Fibroblast of lung (primary cell): Measurements from ENCODE around the gene C4orf17. TPM values are rescaled to one million over a fixed set of nuclear protein-coding genes. Genes with fewer than 3 reads are reported as not detected.
A peak's percentile ranks its signal among the peaks of the same experiment; 100 is the strongest.
"Not testable (repeated sequence)": the region's sequence is repeated elsewhere in the genome, so short reads cannot be mapped to it uniquely, and the experiment has no call there.

Source experiments
- DNase-seq, 2 donors: peaks; one replicate each; pipeline versions ENCODE4 v3.0.0 to v3.0.0-alpha.2; 2010; ENCODE audit warnings: low read depth in 2 of 2
- H2AFZ ChIP-seq: 2 replicates; pipeline ENCODE4 v1.5.1; 2012; ENCODE audit warnings: low read length, control low read depth, inconsistent platforms
- H3K27ac ChIP-seq: 2 replicates; pipeline ENCODE4 v1.5.1; 2011; ENCODE audit warnings: low read length, control low read depth; ENCODE audit not compliant: insufficient read depth
- H3K27me3 ChIP-seq: 2 replicates; pipeline ENCODE4 v1.5.1; 2011; ENCODE audit warnings: mild to moderate bottlenecking, low read length; ENCODE audit not compliant: control insufficient read depth, insufficient read depth
- H3K36me3 ChIP-seq: 2 replicates; pipeline ENCODE4 v1.5.1; 2011; ENCODE audit warnings: low read length; ENCODE audit not compliant: control insufficient read depth, insufficient read depth
- H3K4me1 ChIP-seq: 2 replicates; pipeline ENCODE4 v1.5.1; 2011; ENCODE audit warnings: low read length; ENCODE audit not compliant: control insufficient read depth, insufficient read depth; ENCODE audit errors: extremely low read depth
- H3K4me2 ChIP-seq: 2 replicates; pipeline ENCODE4 v1.5.1; 2011; ENCODE audit warnings: low read length, control low read depth; ENCODE audit not compliant: insufficient read depth; ENCODE audit errors: extremely low read depth
- H3K4me3 ChIP-seq, 4 experiments: fragments of 200-600 bp in 1 of 4; sonication (generic) in 1 of 4; replicated peaks in 1 of 4; 2 replicates each; pipeline ENCODE4 v1.5.1; 2011 to 2016; ENCODE audit warnings: low read length in 4 of 4, low read depth in 3 of 4, mild to moderate bottlenecking in 3 of 4, control low read depth in 2 of 4, inconsistent platforms in 1 of 4, mixed read lengths in 1 of 4; ENCODE audit not compliant: insufficient read depth in 1 of 4; ENCODE audit errors: control extremely low read depth in 1 of 4
- H3K79me2 ChIP-seq: 2 replicates; pipeline ENCODE4 v1.5.1; 2012; ENCODE audit warnings: mild to moderate bottlenecking, low read length, inconsistent platforms; ENCODE audit not compliant: control insufficient read depth, insufficient read depth
- H3K9ac ChIP-seq: 2 replicates; pipeline ENCODE4 v1.5.1; 2011; ENCODE audit warnings: mild to moderate bottlenecking, low read length, control low read depth; ENCODE audit not compliant: insufficient read depth
- H3K9me3 ChIP-seq: 2 replicates; pipeline ENCODE4 v1.5.1; 2012; ENCODE audit warnings: low read depth, low read length; ENCODE audit not compliant: control insufficient read depth, insufficient read depth
- H4K20me1 ChIP-seq: 2 replicates; pipeline ENCODE4 v1.5.1; 2011; ENCODE audit warnings: low read length; ENCODE audit not compliant: control insufficient read depth, insufficient read depth; ENCODE audit errors: extremely low read depth
- EZH2 ChIP-seq: IDR thresholded peaks from 2 replicates; pipeline ENCODE4 v1.5.1; 2012; ENCODE audit warnings: low read length, control low read depth, mild to moderate bottlenecking; ENCODE audit errors: missing control alignments
- polyA plus RNA-seq, 2 donors: library from polyadenylated mRNA; depleted of rRNA in 1 of 2; stranded (reverse) in 1 of 2; unstranded in 1 of 2; fragments of >200 nt; gene quantifications; 2 replicates each; pipeline ENCODE4 v1.2.1, GENCODE V29; 2011 to 2012; ENCODE audit warnings: missing spikeins in 1 of 2
- total RNA-seq: library from RNA; depleted of rRNA; stranded (reverse); fragments of >200 nt; gene quantifications from 2 replicates; pipeline ENCODE4 v1.2.1, GENCODE V29; 2014
- TF ChIP-seq, protein P1 (sequence below), 2 donors: IDR thresholded peaks in 1 of 2; conservative IDR thresholded peaks in 1 of 2; 1 replicate in 1 of 2; 2 replicates in 1 of 2; pipeline ENCODE4 v1.5.1; 2011 to 2012; ENCODE audit warnings: low read length in 2 of 2, control low read depth in 1 of 2, inconsistent platforms in 1 of 2, low read depth in 1 of 2, mild to moderate bottlenecking in 1 of 2

The C4orf17 gene
- total and polyA plus RNA-seq, 2 donors (not counting 1 experiment from before 2014, with no cell fraction given) = not detected

DNA sequence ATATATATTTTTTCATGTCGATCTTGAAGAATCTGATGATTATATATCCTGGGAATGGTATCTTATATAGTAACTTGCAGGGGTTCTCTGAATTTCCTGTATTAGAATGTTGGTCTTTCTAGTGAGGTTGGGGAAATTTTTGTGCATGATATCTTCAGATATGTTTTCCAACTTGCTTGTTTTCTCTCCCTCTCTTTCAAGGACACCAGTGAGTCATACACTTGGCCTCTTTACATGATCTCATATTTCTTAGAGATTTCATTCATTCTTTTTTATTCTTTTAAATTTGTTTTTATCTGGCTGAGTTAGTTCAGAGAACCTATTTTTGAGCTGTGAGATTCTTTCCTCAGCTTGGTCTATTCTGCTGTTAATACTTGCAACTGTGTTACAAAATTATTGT, 27.2 kb upstream of the C4orf17 start:
- TF ChIP-seq, protein P1, sequence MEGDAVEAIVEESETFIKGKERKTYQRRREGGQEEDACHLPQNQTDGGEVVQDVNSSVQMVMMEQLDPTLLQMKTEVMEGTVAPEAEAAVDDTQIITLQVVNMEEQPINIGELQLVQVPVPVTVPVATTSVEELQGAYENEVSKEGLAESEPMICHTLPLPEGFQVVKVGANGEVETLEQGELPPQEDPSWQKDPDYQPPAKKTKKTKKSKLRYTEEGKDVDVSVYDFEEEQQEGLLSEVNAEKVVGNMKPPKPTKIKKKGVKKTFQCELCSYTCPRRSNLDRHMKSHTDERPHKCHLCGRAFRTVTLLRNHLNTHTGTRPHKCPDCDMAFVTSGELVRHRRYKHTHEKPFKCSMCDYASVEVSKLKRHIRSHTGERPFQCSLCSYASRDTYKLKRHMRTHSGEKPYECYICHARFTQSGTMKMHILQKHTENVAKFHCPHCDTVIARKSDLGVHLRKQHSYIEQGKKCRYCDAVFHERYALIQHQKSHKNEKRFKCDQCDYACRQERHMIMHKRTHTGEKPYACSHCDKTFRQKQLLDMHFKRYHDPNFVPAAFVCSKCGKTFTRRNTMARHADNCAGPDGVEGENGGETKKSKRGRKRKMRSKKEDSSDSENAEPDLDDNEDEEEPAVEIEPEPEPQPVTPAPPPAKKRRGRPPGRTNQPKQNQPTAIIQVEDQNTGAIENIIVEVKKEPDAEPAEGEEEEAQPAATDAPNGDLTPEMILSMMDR (conservative IDR thresholded peaks at IDR 0.05 in 1 of 2, IDR thresholded peaks at IDR 0.05 in 1 of 2; ENCODE audit: low read depth in 1 of 2, low read length in 2 of 2) = no peak
- no peak for TF ChIP-seq EZH2
- H3K27me3 ChIP-seq = no peaks in the 10 kb centered on the region
- H3K4me1 ChIP-seq = no peaks in the 10 kb centered on the region
- peak; percentile 3 to 49 for DNase-seq
- no peak overlapping the region for H3K4me3 ChIP-seq
- H3K27ac ChIP-seq = no peak overlapping the region
- H3K79me2 ChIP-seq = no peaks in the 10 kb centered on the region
- no peak overlapping the region for H3K9ac ChIP-seq
- no peak overlapping the region for H3K4me2 ChIP-seq
- H3K9me3 ChIP-seq = no peaks in the 10 kb centered on the region
- no peaks in the 10 kb centered on the region for H3K36me3 ChIP-seq
- no peaks in the 10 kb centered on the region for H4K20me1 ChIP-seq
- no peak overlapping the region for H2AFZ ChIP-seq

DNA sequence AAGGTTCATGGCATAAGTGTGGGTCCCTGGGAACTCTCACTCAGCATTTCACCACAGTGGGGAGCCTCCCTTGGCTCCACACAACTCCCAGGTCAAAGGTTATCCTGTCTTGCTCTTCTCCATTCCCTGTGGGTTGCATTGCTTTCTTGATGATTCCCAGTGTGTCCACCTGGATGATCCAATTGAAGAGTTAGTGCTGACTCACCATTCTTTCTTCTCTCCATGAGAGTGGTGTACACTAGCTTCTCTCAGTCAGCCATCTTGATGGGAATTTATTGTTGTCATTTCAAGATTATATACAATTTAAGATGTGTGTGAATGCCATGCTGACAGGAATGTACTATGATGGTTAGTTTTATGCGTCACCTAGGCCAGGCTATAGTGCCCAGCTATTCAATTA, 25.6 kb upstream of the C4orf17 start:
- no peak for DNase-seq
- TF ChIP-seq, protein P1 (conservative IDR thresholded peaks at IDR 0.05 in 1 of 2, IDR thresholded peaks at IDR 0.05 in 1 of 2; ENCODE audit: low read depth in 1 of 2, low read length in 2 of 2) = no peak
- TF ChIP-seq EZH2 = no peak
- no peaks in the 10 kb centered on the region for H4K20me1 ChIP-seq

GRCh38 chr4:99486648-99487047, 24.2 kb upstream of the C4orf17 start:
- H3K79me2 ChIP-seq, H3K4me2 ChIP-seq, H3K27me3 ChIP-seq, DNase-seq, H3K9ac ChIP-seq, H3K36me3 ChIP-seq, H4K20me1 ChIP-seq, H3K4me3 ChIP-seq, H2AFZ ChIP-seq, H3K4me1 ChIP-seq, H3K9me3 ChIP-seq, H3K27ac ChIP-seq: not testable (repeated sequence)

More for the DNA sequence above, 25.6 kb upstream of the C4orf17 start:
- no peak overlapping the region for H3K4me3 ChIP-seq
- no peak overlapping the region for H3K4me2 ChIP-seq
- H3K27me3 ChIP-seq = no peaks in the 10 kb centered on the region
- H3K79me2 ChIP-seq = no peaks in the 10 kb centered on the region
- H3K4me1 ChIP-seq = no peaks in the 10 kb centered on the region
- H3K27ac ChIP-seq = no peak overlapping the region
- H3K9ac ChIP-seq = no peak overlapping the region
- H3K36me3 ChIP-seq = no peaks in the 10 kb centered on the region
- no peaks in the 10 kb centered on the region for H3K9me3 ChIP-seq
- no peak overlapping the region for H2AFZ ChIP-seq
